ENCODE measurements around the gene TMEM120A. TPM values are rescaled to one million over a fixed set of nuclear protein-coding genes. Genes with fewer than 3 reads are reported as not detected.
A peak's percentile ranks its signal among the peaks of the same experiment; 100 is the strongest.

The TMEM120A gene
- total RNA-seq, 1 donor from 2014 or later, result 33.4 TPM

- Mint-ChIP-seq H3K27ac (ENCODE audit: unreplicated experiment) (no peak overlapping the region), H3K4me3 (no peak overlapping the region), H3K4me1 (peaks cover 18% of the 10 kb centered on the region), H3K27me3 (ENCODE audit: low read depth) (no peaks in the 10 kb centered on the region), H3K36me3 (ENCODE audit: low read depth) (no peaks in the 10 kb centered on the region), H3K9me3 (no peaks in the 10 kb centered on the region)
- TF ChIP-seq, protein P1, sequence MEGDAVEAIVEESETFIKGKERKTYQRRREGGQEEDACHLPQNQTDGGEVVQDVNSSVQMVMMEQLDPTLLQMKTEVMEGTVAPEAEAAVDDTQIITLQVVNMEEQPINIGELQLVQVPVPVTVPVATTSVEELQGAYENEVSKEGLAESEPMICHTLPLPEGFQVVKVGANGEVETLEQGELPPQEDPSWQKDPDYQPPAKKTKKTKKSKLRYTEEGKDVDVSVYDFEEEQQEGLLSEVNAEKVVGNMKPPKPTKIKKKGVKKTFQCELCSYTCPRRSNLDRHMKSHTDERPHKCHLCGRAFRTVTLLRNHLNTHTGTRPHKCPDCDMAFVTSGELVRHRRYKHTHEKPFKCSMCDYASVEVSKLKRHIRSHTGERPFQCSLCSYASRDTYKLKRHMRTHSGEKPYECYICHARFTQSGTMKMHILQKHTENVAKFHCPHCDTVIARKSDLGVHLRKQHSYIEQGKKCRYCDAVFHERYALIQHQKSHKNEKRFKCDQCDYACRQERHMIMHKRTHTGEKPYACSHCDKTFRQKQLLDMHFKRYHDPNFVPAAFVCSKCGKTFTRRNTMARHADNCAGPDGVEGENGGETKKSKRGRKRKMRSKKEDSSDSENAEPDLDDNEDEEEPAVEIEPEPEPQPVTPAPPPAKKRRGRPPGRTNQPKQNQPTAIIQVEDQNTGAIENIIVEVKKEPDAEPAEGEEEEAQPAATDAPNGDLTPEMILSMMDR (conservative IDR thresholded peaks at IDR 0.05), result no peak
- no peak for DNase-seq (ENCODE audit: low read depth, low spot score)
These were observed 50.5 kb downstream of the TMEM120A start for GRCh38 chr7:75943864-75944263.

GRCh38 chr7:75938921-75939320 lies 55.5 kb downstream of the TMEM120A start:
- Mint-ChIP-seq H3K4me1 (peaks cover 26% of the 10 kb centered on the region), H3K9me3 (no peaks in the 10 kb centered on the region), H3K4me3 (peak overlapping the region; percentile 11), H3K36me3 (ENCODE audit: low read depth) (peaks cover 6% of the 10 kb centered on the region), H3K27me3 (ENCODE audit: low read depth) (no peaks in the 10 kb centered on the region), H3K27ac (ENCODE audit: unreplicated experiment) (peak overlapping the region; percentile 85)
- no peak for DNase-seq (ENCODE audit: low read depth, low spot score)
- TF ChIP-seq, protein P1 (conservative IDR thresholded peaks at IDR 0.05), result no peak

DNA sequence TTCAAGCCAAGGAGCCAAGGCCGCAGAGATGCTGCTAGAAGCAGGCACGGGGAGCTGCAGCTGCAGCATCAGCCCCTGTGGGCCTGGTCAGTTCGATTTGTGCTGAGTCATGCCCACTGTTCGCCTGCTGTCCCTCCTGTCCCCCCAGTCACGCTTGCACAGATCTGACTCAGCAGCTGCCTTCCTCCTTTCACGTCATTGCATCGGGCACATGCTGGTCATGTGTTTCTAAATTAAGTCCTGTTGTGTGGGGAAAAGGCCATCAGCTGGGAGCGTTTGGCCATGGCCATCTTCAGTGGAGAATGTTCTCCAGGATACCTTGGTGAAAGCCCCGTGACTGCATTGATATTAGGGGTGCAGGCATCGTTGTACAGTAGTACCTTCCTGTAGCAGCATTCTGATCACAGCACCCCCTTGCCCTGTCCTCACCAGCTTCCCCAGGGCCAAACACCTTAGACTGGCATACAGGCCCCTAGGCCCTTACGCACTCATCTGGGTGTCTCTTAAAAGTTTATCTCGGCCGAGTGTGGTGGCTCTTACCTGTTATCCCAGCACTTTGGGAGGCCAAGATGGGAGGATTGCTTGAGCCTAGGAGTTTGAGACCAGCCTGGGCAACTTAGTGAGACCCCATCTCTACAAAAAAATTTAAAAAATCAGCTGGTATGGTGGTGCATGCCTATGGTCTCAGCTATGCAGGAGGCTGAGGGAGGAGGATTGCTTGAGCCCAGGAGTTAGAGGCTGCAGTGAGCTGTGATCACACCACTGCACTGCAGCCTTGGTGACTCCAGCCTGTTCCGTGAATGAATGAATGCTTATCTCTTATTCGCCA lies 56.2 kb downstream of the TMEM120A start:
- no peaks in the 10 kb centered on the region for H3K27me3 Mint-ChIP-seq (ENCODE audit: low read depth)
- peaks cover 31% of the 10 kb centered on the region for H3K4me1 Mint-ChIP-seq
- H3K27ac Mint-ChIP-seq (ENCODE audit: unreplicated experiment), result peak overlapping the region; percentile 76
- no peak for DNase-seq (ENCODE audit: low read depth, low spot score)
- peaks cover 10% of the 10 kb centered on the region for H3K36me3 Mint-ChIP-seq (ENCODE audit: low read depth)
- peak overlapping the region; percentile 11 for H3K4me3 Mint-ChIP-seq
- TF ChIP-seq, protein P1 (conservative IDR thresholded peaks at IDR 0.05), result no peak
- H3K9me3 Mint-ChIP-seq, result peaks cover 3% of the 10 kb centered on the region

Other genes starting within 250 kb of the TMEM120A start
- gene CCL26, start 222.4 kb downstream of the TMEM120A start, total RNA-seq, result not detected in 2 replicates
- not detected in 2 replicates for gene CCL24, start 180.8 kb downstream of the TMEM120A start, total RNA-seq
- gene RHBDD2, start 115.6 kb downstream of the TMEM120A start, total RNA-seq, result 80.2 and 80.5 TPM in 2 replicates
- gene POR, start 79.4 kb downstream of the TMEM120A start, total RNA-seq, result 123 and 126 TPM in 2 replicates
- gene STYXL1, start 53.4 kb upstream of the TMEM120A start, total RNA-seq, result 33.6 and 38.8 TPM in 2 replicates
- 169 and 173 TPM in 2 replicates for gene MDH2, start 53.5 kb upstream of the TMEM120A start, total RNA-seq
- 4.6 and 4.9 TPM in 2 replicates for gene SRRM3, start 207.3 kb upstream of the TMEM120A start, total RNA-seq